Hepatocyte (in vitro differentiated cells): ENCODE results near the gene GRID2. TPM values are rescaled to one million over a fixed set of nuclear protein-coding genes. Genes with fewer than 3 reads are reported as not detected.

ENCODE experiments used
- DNase-seq: peaks from one replicate; pipeline ENCODE4 v3.0.0-alpha.2; 2016; ENCODE audit warnings: low spot score
- H2AFZ ChIP-seq: fragments of 200-600 bp; sonication (generic); 2 replicates; pipeline ENCODE4 v1.6.0; 2016; ENCODE audit warnings: antibody characterized with exemption, mild to moderate bottlenecking
- H3K27ac ChIP-seq: fragments of 200-600 bp; sonication (generic); 2 replicates; pipeline ENCODE4 v1.5.1; 2016; ENCODE audit warnings: mild to moderate bottlenecking
- H3K27me3 ChIP-seq: fragments of 200-600 bp; sonication (generic); 2 replicates; pipeline ENCODE4 v1.6.1; 2016
- H3K36me3 ChIP-seq: fragments of 200-600 bp; sonication (generic); replicated peaks from 2 replicates; pipeline ENCODE4 v1.5.1; 2016; ENCODE audit warnings: low read depth; ENCODE audit not compliant: insufficient read depth
- H3K4me1 ChIP-seq: fragments of 200-600 bp; sonication (generic); 2 replicates; pipeline ENCODE4 v1.5.1; 2016; ENCODE audit warnings: mild to moderate bottlenecking, moderate library complexity; ENCODE audit not compliant: insufficient read depth
- H3K4me2 ChIP-seq: fragments of 200-600 bp; sonication (generic); 2 replicates; pipeline ENCODE4 v1.6.0; 2016
- H3K4me3 ChIP-seq: fragments of 200-600 bp; sonication (generic); 2 replicates; pipeline ENCODE4 v1.5.1; 2016; ENCODE audit warnings: mild to moderate bottlenecking
- H3K79me2 ChIP-seq: fragments of 200-600 bp; sonication (generic); 2 replicates; pipeline ENCODE4 v1.6.0; 2017; ENCODE audit warnings: mild to moderate bottlenecking
- H3K9me2 ChIP-seq: fragments of 200-600 bp; sonication (generic); replicated peaks from 2 replicates; pipeline ENCODE4 v1.6.0; 2017; ENCODE audit warnings: mild to moderate bottlenecking; ENCODE audit not compliant: insufficient read depth
- H3K9me3 ChIP-seq: fragments of 200-600 bp; sonication (generic); 2 replicates; pipeline ENCODE4 v1.5.1; 2016; ENCODE audit warnings: low read depth, mild to moderate bottlenecking
- H4K20me1 ChIP-seq: fragments of 200-600 bp; sonication (generic); 2 replicates; pipeline ENCODE4 v1.6.0; 2016; ENCODE audit warnings: mild to moderate bottlenecking; ENCODE audit not compliant: insufficient read depth, poor library complexity, severe bottlenecking
- EZH2 ChIP-seq: fragments of 200-600 bp; sonication (generic); IDR thresholded peaks from 2 replicates; pipeline ENCODE4 v1.6.1; 2016; ENCODE audit warnings: antibody characterized with exemption, mild to moderate bottlenecking, borderline replicate concordance
- EZH2phosphoT487 ChIP-seq: fragments of 200-600 bp; sonication (generic); IDR thresholded peaks from one replicate; pipeline ENCODE4 v1.6.1; 2018; ENCODE audit warnings: antibody characterized with exemption, mild to moderate bottlenecking, low read depth, moderate library complexity; ENCODE audit not compliant: unreplicated experiment, severe bottlenecking
- WGBS: methylation state at CpG from one replicate; pipeline ENCODE4 v1.1.6; 2016; ENCODE audit warnings: low lambda C conversion rate; ENCODE audit errors: missing lambda C conversion rate; 5-methylcytosine and 5-hydroxymethylcytosine counted together
- polyA plus RNA-seq: library from polyadenylated mRNA; unstranded; fragments of >200 nt; fragmentation: Nextera tagmentation; extraction: Ambion mirVana; gene quantifications from 2 replicates; pipeline ENCODE4 v1.2.1, GENCODE V29; 2016
- total RNA-seq: library from RNA; depleted of rRNA; stranded (reverse); fragments of >200 nt; gene quantifications from 2 replicates; pipeline ENCODE4 v1.2.3, GENCODE V29; 2014
- TF ChIP-seq, protein P1 (sequence below): fragments of 200-600 bp; sonication (generic); IDR thresholded peaks from 2 replicates; pipeline ENCODE4 v1.5.1; 2016; ENCODE audit warnings: antibody characterized with exemption, mild to moderate bottlenecking; ENCODE audit not compliant: poor library complexity

GRID2 gene
- total and polyA plus RNA-seq, 2 experiments from 2014 or later, result 0.53 to 3.5 TPM

DNA sequence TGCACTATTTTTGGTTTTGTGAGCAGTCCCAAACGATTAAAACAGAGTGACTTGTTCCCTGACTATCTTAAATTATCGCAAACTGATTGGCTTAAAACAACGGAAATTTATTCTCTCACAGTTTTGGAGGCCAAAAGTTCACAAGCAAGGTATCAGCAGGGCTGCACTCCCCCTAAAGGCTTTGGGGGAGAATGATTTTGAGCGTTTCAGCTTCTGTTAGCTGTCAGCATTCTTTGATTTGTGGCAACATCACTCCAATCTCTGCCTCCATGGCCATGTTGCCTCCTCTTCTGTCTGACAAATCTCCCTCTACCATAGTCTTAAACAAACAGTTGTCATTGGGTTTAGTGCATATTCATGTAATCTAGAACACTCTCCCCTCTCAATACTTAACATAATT lies 1065.2 kb downstream of the GRID2 start:
- Histone ChIP-seq H3K27me3 (no peaks in the 10 kb centered on the region), H3K79me2 (no peaks in the 10 kb centered on the region), H3K27ac (no peak overlapping the region), H3K4me2 (no peak overlapping the region), H2AFZ (no peak overlapping the region), H4K20me1 (no peaks in the 10 kb centered on the region), H3K9me2 (no peaks in the 10 kb centered on the region), H3K36me3 (no peaks in the 10 kb centered on the region), H3K9me3 (no peaks in the 10 kb centered on the region), H3K4me3 (no peak overlapping the region), H3K4me1 (no peaks in the 10 kb centered on the region)
- no peak for DNase-seq
- WGBS, result 59% methylated on average over 4 of the region's 4 CpGs
- TF ChIP-seq, protein P1, sequence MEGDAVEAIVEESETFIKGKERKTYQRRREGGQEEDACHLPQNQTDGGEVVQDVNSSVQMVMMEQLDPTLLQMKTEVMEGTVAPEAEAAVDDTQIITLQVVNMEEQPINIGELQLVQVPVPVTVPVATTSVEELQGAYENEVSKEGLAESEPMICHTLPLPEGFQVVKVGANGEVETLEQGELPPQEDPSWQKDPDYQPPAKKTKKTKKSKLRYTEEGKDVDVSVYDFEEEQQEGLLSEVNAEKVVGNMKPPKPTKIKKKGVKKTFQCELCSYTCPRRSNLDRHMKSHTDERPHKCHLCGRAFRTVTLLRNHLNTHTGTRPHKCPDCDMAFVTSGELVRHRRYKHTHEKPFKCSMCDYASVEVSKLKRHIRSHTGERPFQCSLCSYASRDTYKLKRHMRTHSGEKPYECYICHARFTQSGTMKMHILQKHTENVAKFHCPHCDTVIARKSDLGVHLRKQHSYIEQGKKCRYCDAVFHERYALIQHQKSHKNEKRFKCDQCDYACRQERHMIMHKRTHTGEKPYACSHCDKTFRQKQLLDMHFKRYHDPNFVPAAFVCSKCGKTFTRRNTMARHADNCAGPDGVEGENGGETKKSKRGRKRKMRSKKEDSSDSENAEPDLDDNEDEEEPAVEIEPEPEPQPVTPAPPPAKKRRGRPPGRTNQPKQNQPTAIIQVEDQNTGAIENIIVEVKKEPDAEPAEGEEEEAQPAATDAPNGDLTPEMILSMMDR, result no peak
- TF ChIP-seq EZH2phosphoT487 (no peak), EZH2 (no peak)

DNA sequence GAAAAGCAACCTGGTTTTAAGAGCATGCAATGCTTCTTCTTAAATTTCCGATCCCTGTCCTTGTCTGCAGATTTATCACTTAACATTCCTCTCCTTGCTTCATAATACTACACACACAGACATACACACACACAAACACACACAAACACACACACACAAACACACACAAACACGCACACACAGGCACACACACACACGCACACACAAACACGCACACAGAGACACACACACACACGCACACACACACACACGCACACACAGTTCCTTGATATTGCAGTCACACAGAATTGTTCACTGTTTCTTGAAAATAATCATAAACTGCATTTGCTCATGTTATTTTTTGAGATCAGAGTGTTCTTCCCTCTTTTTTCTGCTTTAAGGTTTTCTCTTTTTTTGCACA lies 1066.5 kb downstream of the GRID2 start:
- DNase-seq, result no peak
- no peaks in the 10 kb centered on the region for H4K20me1 ChIP-seq
- 88% methylated on average over 6 of the region's 6 CpGs for WGBS
- H3K27me3 ChIP-seq, result no peaks in the 10 kb centered on the region
- no peak overlapping the region for H3K4me2 ChIP-seq
- no peaks in the 10 kb centered on the region for H3K9me2 ChIP-seq
- no peak for TF ChIP-seq EZH2phosphoT487
- TF ChIP-seq EZH2, result no peak
- TF ChIP-seq, protein P1, result no peak
- no peak overlapping the region for H3K27ac ChIP-seq
- H3K36me3 ChIP-seq, result no peaks in the 10 kb centered on the region
- H3K79me2 ChIP-seq, result no peaks in the 10 kb centered on the region
- no peaks in the 10 kb centered on the region for H3K9me3 ChIP-seq
- no peak overlapping the region for H3K4me3 ChIP-seq
- H2AFZ ChIP-seq, result no peak overlapping the region
- H3K4me1 ChIP-seq, result no peaks in the 10 kb centered on the region

DNA sequence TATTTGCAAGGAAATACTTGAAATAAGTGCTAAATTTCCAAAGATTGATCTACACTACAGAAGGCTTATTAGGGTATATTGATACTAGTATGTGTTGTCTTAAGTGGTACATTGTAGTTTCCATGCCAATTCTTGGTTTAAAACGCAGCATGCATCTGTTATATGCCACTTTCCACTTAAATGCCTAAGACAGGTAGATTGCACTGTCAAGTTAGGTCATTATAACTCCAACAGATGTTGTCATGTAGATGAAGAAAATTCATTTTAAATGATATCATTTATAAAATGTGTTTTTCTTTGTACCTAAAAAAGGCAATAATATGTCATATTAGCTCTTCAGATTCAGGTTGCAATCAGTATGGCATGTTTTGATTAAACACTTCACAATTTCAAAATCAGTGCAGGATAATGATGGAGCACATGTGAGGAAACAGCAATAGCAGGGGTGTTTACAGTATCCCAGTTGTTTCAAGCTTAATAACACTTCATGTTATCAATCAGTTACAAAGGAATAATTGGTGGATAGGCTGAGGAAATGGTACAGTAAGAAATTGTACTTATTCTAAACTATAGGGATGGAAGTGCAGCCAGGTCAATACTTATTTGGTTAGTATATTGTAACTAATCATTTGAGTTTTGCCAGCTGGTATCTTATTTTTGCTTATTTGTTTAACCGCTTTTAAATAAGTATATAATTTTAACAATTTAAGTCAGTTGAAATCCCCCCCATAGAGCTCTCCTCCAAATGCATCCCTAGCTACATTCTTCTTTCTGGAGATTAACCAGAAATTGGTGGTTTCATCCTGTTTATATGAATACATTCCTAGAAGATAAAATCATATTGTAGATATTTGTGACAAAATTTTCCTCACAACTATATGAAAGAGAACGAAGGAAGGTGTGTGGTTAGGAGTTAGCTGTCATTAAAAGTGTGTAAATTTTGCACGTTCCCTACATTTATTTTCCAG lies 1070.4 kb downstream of the GRID2 start:
- Histone ChIP-seq H3K36me3 (no peaks in the 10 kb centered on the region), H4K20me1 (no peaks in the 10 kb centered on the region), H3K4me1 (no peaks in the 10 kb centered on the region), H3K4me3 (no peak overlapping the region), H3K4me2 (no peak overlapping the region), H3K27me3 (no peaks in the 10 kb centered on the region), H3K27ac (no peak overlapping the region), H3K9me2 (no peaks in the 10 kb centered on the region), H2AFZ (no peak overlapping the region), H3K79me2 (no peaks in the 10 kb centered on the region), H3K9me3 (no peaks in the 10 kb centered on the region)
- TF ChIP-seq EZH2phosphoT487 (no peak), EZH2 (no peak)
- TF ChIP-seq, protein P1, result no peak
- DNase-seq, result no peak
- 90% methylated on average over 4 of the region's 4 CpGs for WGBS
